Measurements from ENCODE around the gene CLIC1. TPM values are rescaled to one million over a fixed set of nuclear protein-coding genes. Genes with fewer than 3 reads are reported as not detected.

CLIC1 gene
- 800 and 906 TPM in 2 replicates for total RNA-seq

GRCh38 chr6:31736021-31736767, at the start of gene CLIC1:
CLIC1 (minus strand) TSS chr6:31736530; CDS start chr6:31736300, 230 bp downstream.

GRCh38 chr6:31776989-31777666, 40.8 kb upstream of the CLIC1 start, which contains the start of gene VWA7:
VWA7 (minus strand) TSS chr6:31777328; CDS start chr6:31776779, 549 bp downstream.

GRCh38 chr6:31762356-31762755, 26.0 kb upstream of the CLIC1 start, which contains the start of gene SAPCD1:
SAPCD1 (plus strand) TSS chr6:31762656; CDS start chr6:31763055, 399 bp downstream.

GRCh38 chr6:31739639-31740396, 3.5 kb upstream of the CLIC1 start, which contains the start of gene MSH5:
MSH5 (plus strand) TSS chr6:31740005; CDS start chr6:31740467, 462 bp downstream.

GRCh38 chr6:31728767-31729514, 7.4 kb downstream of the CLIC1 start, which contains the start of gene DDAH2:
DDAH2 (minus strand) TSS chr6:31729299; CDS start chr6:31729161, 138 bp downstream.

GRCh38 chr6:31723245-31723979, 12.9 kb downstream of the CLIC1 start, which contains the start of gene MPIG6B:
MPIG6B (plus strand) TSS chr6:31723373; CDS start chr6:31723384, 11 bp downstream.

GRCh38 chr6:31721351-31722020, 14.8 kb downstream of the CLIC1 start, which contains the start of gene LY6G6C:
LY6G6C (minus strand) TSS chr6:31721746; CDS start chr6:31721679, 67 bp downstream.

GRCh38 chr6:31715022-31715958, 21.0 kb downstream of the CLIC1 start, which contains the start of gene LY6G6D:
LY6G6D (plus strand) TSS chr6:31715348; CDS start chr6:31715356, 8 bp downstream.

GRCh38 chr6:31706599-31706998, 29.7 kb downstream of the CLIC1 start, which contains the start of gene LY6G6F:
LY6G6F (plus strand) TSS chr6:31706866; CDS start chr6:31706907, 41 bp downstream.

GRCh38 chr6:31702819-31703716, 33.3 kb downstream of the CLIC1 start, which contains the start of gene ABHD16A:
ABHD16A (minus strand) TSS chr6:31703324; CDS start chr6:31703281, 43 bp downstream.

Small RNAs within 50 kb of the gene (small RNA-seq; reads per million reads assigned to genes)
- gene LY6G6D: not detected
- gene MIR4646: 0.08 reads per million
- gene MSH5-SAPCD1: not detected
- gene RF00019: not detected
- not detected for gene RNU6-850P
- gene SAPCD1: not detected

Other genes starting within 250 kb of the CLIC1 start
- gene MICB, start 238.4 kb downstream of the CLIC1 start, total RNA-seq: 17.6 and 24.3 TPM in 2 replicates
- gene MCCD1, start 207.6 kb downstream of the CLIC1 start, total RNA-seq: not detected in 2 replicates
- gene DDX39B, start 194.5 kb downstream of the CLIC1 start, total RNA-seq: 458 and 488 TPM in 2 replicates
- gene ATP6V1G2, start 189.9 kb downstream of the CLIC1 start, total RNA-seq: 0.33 and 1.2 TPM in 2 replicates
- gene NFKBIL1, start 188.9 kb downstream of the CLIC1 start, total RNA-seq: 24.1 and 36.9 TPM in 2 replicates
- gene LTA, start 164.2 kb downstream of the CLIC1 start, total RNA-seq: not detected in 2 replicates
- gene TNF, start 161.0 kb downstream of the CLIC1 start, total RNA-seq: not detected in 2 replicates
- gene LTB, start 154.1 kb downstream of the CLIC1 start, total RNA-seq: 3.9 and 4.7 TPM in 2 replicates
- 0.48 TPM in 1 of 2 replicates, not detected in the other for gene LST1, start 150.3 kb downstream of the CLIC1 start, total RNA-seq
- gene NCR3, start 143.5 kb downstream of the CLIC1 start, total RNA-seq: not detected in 2 replicates
- not detected in 2 replicates for gene AIF1, start 121.3 kb downstream of the CLIC1 start, total RNA-seq
- gene PRRC2A, start 115.8 kb downstream of the CLIC1 start, total RNA-seq: 91.2 and 102 TPM in 2 replicates
- 239 and 265 TPM in 2 replicates for gene BAG6, start 83.9 kb downstream of the CLIC1 start, total RNA-seq
- gene APOM, start 80.6 kb downstream of the CLIC1 start, total RNA-seq: 0.29 and 0.65 TPM in 2 replicates
- gene C6orf47, start 75.8 kb downstream of the CLIC1 start, total RNA-seq: 20.6 and 21.4 TPM in 2 replicates
- gene GPANK1, start 71.5 kb downstream of the CLIC1 start, total RNA-seq: 15.1 and 17.3 TPM in 2 replicates
- gene CSNK2B, start 70.5 kb downstream of the CLIC1 start, total RNA-seq: 205 and 210 TPM in 2 replicates
- gene LY6G5B, start 66.6 kb downstream of the CLIC1 start, total RNA-seq: 4.2 and 6.1 TPM in 2 replicates
- 1.3 and 2.4 TPM in 2 replicates for gene LY6G5C, start 55.5 kb downstream of the CLIC1 start, total RNA-seq
- 37.9 and 40.5 TPM in 2 replicates for gene ABHD16A, start 33.2 kb downstream of the CLIC1 start, total RNA-seq
- gene LY6G6F, start 29.7 kb downstream of the CLIC1 start, total RNA-seq: not detected in 2 replicates
- not detected in 2 replicates for gene LY6G6D, start 21.2 kb downstream of the CLIC1 start, total RNA-seq
- not detected in 2 replicates for gene LY6G6C, start 14.8 kb downstream of the CLIC1 start, total RNA-seq
- gene MPIG6B, start 13.2 kb downstream of the CLIC1 start, total RNA-seq: not detected in 2 replicates
- 87.2 and 113 TPM in 2 replicates for gene DDAH2, start 7.2 kb downstream of the CLIC1 start, total RNA-seq
- gene MSH5, start 3.5 kb upstream of the CLIC1 start, total RNA-seq: 12.7 and 18.8 TPM in 2 replicates
- 2.1 TPM in 1 of 2 replicates, not detected in the other for gene SAPCD1, start 26.1 kb upstream of the CLIC1 start, total RNA-seq
- 0.10 and 0.65 TPM in 2 replicates for gene VWA7, start 40.8 kb upstream of the CLIC1 start, total RNA-seq
- 78.5 and 88.8 TPM in 2 replicates for gene VARS1, start 59.2 kb upstream of the CLIC1 start, total RNA-seq
- gene LSM2, start 70.4 kb upstream of the CLIC1 start, total RNA-seq: 42.8 and 45.1 TPM in 2 replicates
- gene HSPA1L, start 78.8 kb upstream of the CLIC1 start, total RNA-seq: 0.98 and 1.1 TPM in 2 replicates
- gene HSPA1A, start 79.0 kb upstream of the CLIC1 start, total RNA-seq: 53.3 and 53.9 TPM in 2 replicates
- gene HSPA1B, start 91.2 kb upstream of the CLIC1 start, total RNA-seq: 37.2 and 55.5 TPM in 2 replicates
- 53.2 and 55.9 TPM in 2 replicates for gene NEU1, start 126.3 kb upstream of the CLIC1 start, total RNA-seq
- gene SLC44A4, start 142.5 kb upstream of the CLIC1 start, total RNA-seq: under 0.01 and 0.29 TPM in 2 replicates
- gene EHMT2, start 161.2 kb upstream of the CLIC1 start, total RNA-seq: 37.7 and 51.6 TPM in 2 replicates
- gene ZBTB12, start 165.6 kb upstream of the CLIC1 start, total RNA-seq: 1.5 and 2.6 TPM in 2 replicates
- gene C2, start 191.2 kb upstream of the CLIC1 start, total RNA-seq: 0.65 TPM in 1 of 2 replicates, not detected in the other
- gene CFB, start 209.6 kb upstream of the CLIC1 start, total RNA-seq: 0.98 and 1.2 TPM in 2 replicates
- 94.7 and 131 TPM in 2 replicates for gene NELFE, start 222.4 kb upstream of the CLIC1 start, total RNA-seq
- gene SKIC2, start 222.6 kb upstream of the CLIC1 start, total RNA-seq: 49.4 and 58.1 TPM in 2 replicates
- gene DXO, start 235.6 kb upstream of the CLIC1 start, total RNA-seq: 13.1 and 15.2 TPM in 2 replicates
- 0.96 and 3.3 TPM in 2 replicates for gene C4A, start 245.5 kb upstream of the CLIC1 start, total RNA-seq